Smooth muscle cell (in vitro differentiated cells): ENCODE measurements around the gene N4BP2L1. TPM values are rescaled to one million over a fixed set of nuclear protein-coding genes. Genes with fewer than 3 reads are reported as not detected.

ENCODE experiments used
- DNase-seq: peaks from one replicate; lab custom pipeline; 2025; ENCODE audit not compliant: unreplicated experiment; lab: John Stamatoyannopoulos, UW
- H2AFZ ChIP-seq: fragments of 200-600 bp; sonication (generic); 2 replicates; pipeline ENCODE4 v1.6.0; 2016; ENCODE audit warnings: antibody characterized with exemption, low read depth, mild to moderate bottlenecking
- H3F3A ChIP-seq: fragments of 200-600 bp; sonication (generic); 2 replicates; pipeline ENCODE4 v1.6.0; 2017; ENCODE audit warnings: antibody characterized with exemption, low read depth
- H3K27ac ChIP-seq: fragments of 200-600 bp; sonication (generic); 2 replicates; pipeline ENCODE4 v1.5.1; 2016; ENCODE audit warnings: low read depth, mild to moderate bottlenecking
- H3K27me3 ChIP-seq: fragments of 200-600 bp; sonication (generic); 2 replicates; pipeline ENCODE4 v1.6.1; 2016; ENCODE audit warnings: low read depth, mild to moderate bottlenecking
- H3K36me3 ChIP-seq: fragments of 200-600 bp; sonication (generic); 2 replicates; pipeline ENCODE4 v1.5.1; 2016; ENCODE audit warnings: low read depth
- H3K4me1 ChIP-seq: fragments of 200-600 bp; sonication (generic); 2 replicates; pipeline ENCODE4 v1.5.1; 2016; ENCODE audit warnings: low read depth
- H3K4me2 ChIP-seq: fragments of 200-600 bp; sonication (generic); 2 replicates; pipeline ENCODE4 v1.6.0; 2016; ENCODE audit warnings: mild to moderate bottlenecking
- H3K4me3 ChIP-seq: fragments of 200-600 bp; sonication (generic); 2 replicates; pipeline ENCODE4 v1.5.1; 2016; ENCODE audit warnings: mild to moderate bottlenecking
- H3K79me2 ChIP-seq: fragments of 200-600 bp; sonication (generic); 2 replicates; pipeline ENCODE4 v1.6.0; 2016; ENCODE audit warnings: low read depth, mild to moderate bottlenecking
- H3K9ac ChIP-seq: fragments of 200-600 bp; sonication (generic); 2 replicates; pipeline ENCODE4 v1.6.0; 2016; ENCODE audit warnings: low read depth
- H3K9me3 ChIP-seq: fragments of 200-600 bp; sonication (generic); replicated peaks from 2 replicates; pipeline ENCODE4 v1.5.1; 2016; ENCODE audit warnings: low read depth
- H4K20me1 ChIP-seq: fragments of 200-600 bp; sonication (generic); 2 replicates; pipeline ENCODE4 v1.6.0; 2016; ENCODE audit warnings: low read depth
- CTCF ChIP-seq: fragments of 200-600 bp; sonication (generic); IDR thresholded peaks from 2 replicates; pipeline ENCODE4 v1.5.1; 2017; ENCODE audit warnings: borderline replicate concordance, mild to moderate bottlenecking, antibody characterized with exemption; ENCODE audit not compliant: insufficient read depth, poor library complexity, severe bottlenecking
- WGBS: methylation state at CpG from one replicate; pipeline ENCODE4 v1.1.7; 2016; ENCODE audit warnings: low lambda C conversion rate; 5-methylcytosine and 5-hydroxymethylcytosine counted together
- polyA plus RNA-seq: library from polyadenylated mRNA; unstranded; fragments of >200 nt; fragmentation: Nextera tagmentation; extraction: Ambion mirVana; gene quantifications from 2 replicates; pipeline ENCODE4 v1.2.1, GENCODE V29; 2016
- total RNA-seq: library from RNA; depleted of rRNA; stranded (reverse); fragments of >200 nt; gene quantifications from 2 replicates; pipeline ENCODE4 v1.2.3, GENCODE V29; 2014

N4BP2L1 gene
- total and polyA plus RNA-seq, 2 experiments from 2014 or later = 0.64 to 0.99 TPM

- TF ChIP-seq CTCF = no peak
- Histone ChIP-seq H3K27ac (no peak overlapping the region), H3K4me2 (no peak overlapping the region), H3K9me3 (no peaks in the 10 kb centered on the region), H3K4me1 (peaks cover 6% of the 10 kb centered on the region), H3K27me3 (peaks cover 17% of the 10 kb centered on the region), H3K4me3 (no peak overlapping the region), H3K36me3 (no peaks in the 10 kb centered on the region), H4K20me1 (no peaks in the 10 kb centered on the region), H3K79me2 (no peaks in the 10 kb centered on the region), H2AFZ (no peak overlapping the region), H3K9ac (no peak overlapping the region), H3F3A (no peaks in the 10 kb centered on the region)
- DNase-seq = no peak
- 78% methylated on average over 5 of the region's 5 CpGs for WGBS
Observed at GRCh38 chr13:32431361-32431760, 3.4 kb upstream of the N4BP2L1 start.

- WGBS = 79% methylated on average over 6 of the region's 6 CpGs
- H3F3A ChIP-seq = no peaks in the 10 kb centered on the region
Observed at GRCh38 chr13:32430018-32430747, 2.3 kb upstream of the N4BP2L1 start.

GRCh38 chr13:32429433-32429909 lies 1.5 kb upstream of the N4BP2L1 start:
- H4K20me1 ChIP-seq = no peaks in the 10 kb centered on the region
- no peaks in the 10 kb centered on the region for H3K79me2 ChIP-seq
- no peak for DNase-seq
- no peaks in the 10 kb centered on the region for H3F3A ChIP-seq
- H3K9ac ChIP-seq = no peak overlapping the region
- no peak overlapping the region for H3K4me2 ChIP-seq
- H3K4me3 ChIP-seq = no peak overlapping the region
- no peak for TF ChIP-seq CTCF
- no peaks in the 10 kb centered on the region for H3K36me3 ChIP-seq
- H3K27me3 ChIP-seq = peaks cover 26% of the 10 kb centered on the region
- H3K9me3 ChIP-seq = no peaks in the 10 kb centered on the region
- H2AFZ ChIP-seq = no peak overlapping the region
- H3K27ac ChIP-seq = no peak overlapping the region
- 95% methylated on average over 6 of the region's 6 CpGs for WGBS
- peaks cover 6% of the 10 kb centered on the region for H3K4me1 ChIP-seq

More at GRCh38 chr13:32430018-32430747, 2.3 kb upstream of the N4BP2L1 start:
- H3K4me3 ChIP-seq = no peak overlapping the region
- no peaks in the 10 kb centered on the region for H3K36me3 ChIP-seq
- H3K9me3 ChIP-seq = no peaks in the 10 kb centered on the region
- no peak for TF ChIP-seq CTCF
- H3K79me2 ChIP-seq = no peaks in the 10 kb centered on the region
- H3K4me2 ChIP-seq = no peak overlapping the region
- H3K27ac ChIP-seq = no peak overlapping the region
- no peak for DNase-seq
- no peaks in the 10 kb centered on the region for H4K20me1 ChIP-seq
- no peak overlapping the region for H3K9ac ChIP-seq
- peaks cover 26% of the 10 kb centered on the region for H3K27me3 ChIP-seq
- H2AFZ ChIP-seq = no peak overlapping the region
- peaks cover 6% of the 10 kb centered on the region for H3K4me1 ChIP-seq
